ENCODE measurements around the gene OSTF1.

OSTF1 gene, protein sequence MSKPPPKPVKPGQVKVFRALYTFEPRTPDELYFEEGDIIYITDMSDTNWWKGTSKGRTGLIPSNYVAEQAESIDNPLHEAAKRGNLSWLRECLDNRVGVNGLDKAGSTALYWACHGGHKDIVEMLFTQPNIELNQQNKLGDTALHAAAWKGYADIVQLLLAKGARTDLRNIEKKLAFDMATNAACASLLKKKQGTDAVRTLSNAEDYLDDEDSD

DNA sequence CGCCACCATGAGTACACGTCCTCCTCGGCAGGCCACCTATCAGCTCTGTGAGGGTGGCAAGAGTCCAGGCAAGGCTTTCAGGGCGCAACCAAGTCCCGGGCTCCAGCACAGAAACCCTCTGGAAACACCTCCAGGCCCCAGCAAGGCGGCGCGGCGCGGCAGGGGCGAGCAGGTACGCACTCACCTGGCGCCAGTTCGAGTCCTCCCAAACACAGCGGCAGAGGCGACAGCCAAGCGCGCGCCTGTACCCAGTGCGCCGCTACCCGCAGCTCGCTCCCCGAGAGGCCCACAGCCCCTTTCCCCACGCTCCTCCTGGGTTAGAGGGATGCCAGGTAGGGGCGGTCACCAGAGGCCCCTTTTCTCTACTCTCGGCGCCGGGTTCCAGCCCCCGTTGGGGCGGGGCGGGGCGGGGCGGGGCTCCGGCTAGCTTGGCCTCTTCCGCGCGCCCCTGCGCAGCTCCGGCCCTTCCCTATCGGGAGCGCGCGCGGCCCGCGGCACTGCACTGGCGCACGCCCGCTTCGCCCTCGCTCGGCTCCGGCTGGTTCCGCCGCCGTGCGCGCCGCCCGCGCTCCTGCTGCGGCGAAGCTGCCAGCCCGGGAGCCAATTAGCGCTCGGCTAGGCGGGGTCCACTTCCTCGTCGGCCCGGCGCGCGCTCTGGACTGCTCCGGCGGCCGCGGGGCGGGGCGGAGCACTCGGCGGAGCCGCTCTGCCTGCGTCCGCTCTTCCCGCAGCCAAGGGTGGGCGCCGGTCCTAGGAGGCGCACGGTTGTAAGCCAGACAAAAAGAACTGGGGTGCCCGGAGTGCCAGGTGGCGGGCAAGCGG is at the start of gene OSTF1, which contains the start of gene NMRK1:
TSS of gene OSTF1 (plus strand) at position 691 of the 822 bp plus-strand sequence. CDS start 179 bp downstream, outside the sequence.
TSS of gene NMRK1 (minus strand) at position 332 of the 822 bp plus-strand sequence. CDS start 5,040 bp downstream, outside the sequence.
- Histone ChIP-seq H3K27me3 (ENCODE audit: insufficient read depth, insufficient read length) (peaks cover 4% of the 10 kb centered on the region), H3K36me3 (ENCODE audit: insufficient read depth, insufficient read length, low read length) (no peaks in the 10 kb centered on the region), H3K4me3 (ENCODE audit: insufficient read length, low read depth) (peak within 1 kb of the TSS; percentile 83), H3K9me3 (ENCODE audit: insufficient read depth, low read length) (no peaks in the 10 kb centered on the region), H3K9ac (ENCODE audit: insufficient read length, low read depth) (peak within 1 kb of the TSS; percentile 83), H3K4me1 (ENCODE audit: insufficient read depth, insufficient read length) (peaks cover 3% of the 10 kb centered on the region)
- TF ChIP-seq YY1 (IDR thresholded peaks at IDR 0.05; ENCODE audit: insufficient read depth, insufficient read length) (no peak), ZNF274 (IDR thresholded peaks at IDR 0.05; ENCODE audit: low read depth, low read length) (no peak), SUZ12 (IDR thresholded peaks at IDR 0.05; ENCODE audit: extremely low read depth, insufficient read depth, insufficient read length) (no peak)
- DNase-seq (ENCODE audit: low read depth, low spot score) = peak; percentile 90

DNA sequence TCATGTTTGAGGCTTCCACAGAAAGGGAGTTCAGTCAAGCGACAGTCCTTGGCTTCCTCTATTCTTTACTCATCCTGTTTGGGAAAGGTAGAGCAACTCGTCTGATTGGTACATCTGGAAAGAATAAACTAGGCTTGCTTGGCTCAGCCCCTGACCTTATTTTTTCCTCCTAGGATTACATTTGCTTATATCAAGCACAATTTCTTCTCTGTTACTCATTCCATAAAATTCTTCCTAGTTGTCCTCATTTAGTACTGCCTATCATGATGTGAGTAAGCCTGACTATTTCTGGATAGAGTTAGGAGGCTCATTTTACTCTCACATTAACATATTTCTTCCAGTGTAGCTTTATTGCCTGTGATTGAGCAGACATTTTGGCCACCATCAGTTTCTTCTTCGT is 49.3 kb upstream of the OSTF1 start:
- Histone ChIP-seq H3K4me3 (ENCODE audit: insufficient read length, low read depth) (no peak overlapping the region), H3K4me1 (ENCODE audit: insufficient read depth, insufficient read length) (no peaks in the 10 kb centered on the region), H3K36me3 (ENCODE audit: insufficient read depth, insufficient read length, low read length) (no peaks in the 10 kb centered on the region), H3K9ac (ENCODE audit: insufficient read length, low read depth) (no peak overlapping the region), H3K9me3 (ENCODE audit: insufficient read depth, low read length) (no peaks in the 10 kb centered on the region), H3K27me3 (ENCODE audit: insufficient read depth, insufficient read length) (no peaks in the 10 kb centered on the region)
- no peak for TF ChIP-seq YY1 (IDR thresholded peaks at IDR 0.05; ENCODE audit: insufficient read depth, insufficient read length)
- no peak for TF ChIP-seq ZNF274 (IDR thresholded peaks at IDR 0.05; ENCODE audit: low read depth, low read length)
- TF ChIP-seq SUZ12 (IDR thresholded peaks at IDR 0.05; ENCODE audit: extremely low read depth, insufficient read depth, insufficient read length) = no peak
- DNase-seq (ENCODE audit: low read depth, low spot score) = no peak

DNA sequence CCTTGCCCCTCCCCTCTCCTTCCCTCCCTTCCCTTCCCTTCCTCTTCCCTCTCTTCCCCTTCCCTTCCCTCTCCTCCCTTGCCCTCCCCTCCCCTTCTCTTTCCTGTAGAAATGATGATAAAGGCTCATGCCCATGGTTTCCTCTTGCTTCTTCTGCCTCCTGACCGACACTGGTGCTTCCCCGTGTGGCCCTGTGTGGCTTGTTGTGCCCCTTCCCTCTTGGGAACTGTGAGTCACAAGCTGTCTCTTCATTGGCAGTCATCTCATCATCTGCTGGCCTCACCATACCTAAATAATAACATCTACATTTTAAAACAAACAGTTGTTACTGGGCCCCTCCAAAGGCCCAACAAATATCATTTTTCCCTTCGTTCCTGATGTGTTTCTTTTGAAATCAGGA is 48.5 kb upstream of the OSTF1 start:
- TF ChIP-seq ZNF274 (IDR thresholded peaks at IDR 0.05; ENCODE audit: low read depth, low read length) = no peak
- TF ChIP-seq YY1 (IDR thresholded peaks at IDR 0.05; ENCODE audit: insufficient read depth, insufficient read length) = no peak
- no peak for TF ChIP-seq SUZ12 (IDR thresholded peaks at IDR 0.05; ENCODE audit: extremely low read depth, insufficient read depth, insufficient read length)
- Histone ChIP-seq H3K27me3 (ENCODE audit: insufficient read depth, insufficient read length) (no peaks in the 10 kb centered on the region), H3K36me3 (ENCODE audit: insufficient read depth, insufficient read length, low read length) (no peaks in the 10 kb centered on the region), H3K4me1 (ENCODE audit: insufficient read depth, insufficient read length) (no peaks in the 10 kb centered on the region), H3K9ac (ENCODE audit: insufficient read length, low read depth) (no peak overlapping the region), H3K4me3 (ENCODE audit: insufficient read length, low read depth) (no peak overlapping the region), H3K9me3 (ENCODE audit: insufficient read depth, low read length) (no peaks in the 10 kb centered on the region)
- DNase-seq (ENCODE audit: low read depth, low spot score) = no peak

DNA sequence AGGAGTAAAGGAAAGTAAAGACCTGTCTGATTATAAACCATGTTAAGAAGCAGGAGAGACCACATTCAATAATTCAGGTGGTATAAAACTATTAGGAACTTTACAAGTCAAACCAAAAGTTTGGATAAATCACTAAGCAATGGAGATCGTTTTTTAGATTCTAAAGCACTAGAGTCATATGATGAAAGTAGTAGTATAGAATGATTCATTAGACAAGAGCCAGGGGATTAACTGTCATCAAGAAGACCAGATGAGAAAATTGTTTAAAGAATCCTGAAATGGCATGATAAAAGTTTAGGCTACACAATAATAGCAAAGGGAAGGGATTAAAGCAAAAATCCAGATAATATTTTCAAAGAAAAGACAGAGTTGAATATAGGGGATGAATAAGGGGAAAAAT is 47.3 kb upstream of the OSTF1 start:
- Histone ChIP-seq H3K4me1 (ENCODE audit: insufficient read depth, insufficient read length) (no peaks in the 10 kb centered on the region), H3K36me3 (ENCODE audit: insufficient read depth, insufficient read length, low read length) (no peaks in the 10 kb centered on the region), H3K4me3 (ENCODE audit: insufficient read length, low read depth) (no peak overlapping the region), H3K27me3 (ENCODE audit: insufficient read depth, insufficient read length) (no peaks in the 10 kb centered on the region), H3K9ac (ENCODE audit: insufficient read length, low read depth) (no peak overlapping the region), H3K9me3 (ENCODE audit: insufficient read depth, low read length) (no peaks in the 10 kb centered on the region)
- TF ChIP-seq SUZ12 (IDR thresholded peaks at IDR 0.05; ENCODE audit: extremely low read depth, insufficient read depth, insufficient read length) = no peak
- no peak for TF ChIP-seq YY1 (IDR thresholded peaks at IDR 0.05; ENCODE audit: insufficient read depth, insufficient read length)
- TF ChIP-seq ZNF274 (IDR thresholded peaks at IDR 0.05; ENCODE audit: low read depth, low read length) = no peak
- DNase-seq (ENCODE audit: low read depth, low spot score) = no peak

DNA sequence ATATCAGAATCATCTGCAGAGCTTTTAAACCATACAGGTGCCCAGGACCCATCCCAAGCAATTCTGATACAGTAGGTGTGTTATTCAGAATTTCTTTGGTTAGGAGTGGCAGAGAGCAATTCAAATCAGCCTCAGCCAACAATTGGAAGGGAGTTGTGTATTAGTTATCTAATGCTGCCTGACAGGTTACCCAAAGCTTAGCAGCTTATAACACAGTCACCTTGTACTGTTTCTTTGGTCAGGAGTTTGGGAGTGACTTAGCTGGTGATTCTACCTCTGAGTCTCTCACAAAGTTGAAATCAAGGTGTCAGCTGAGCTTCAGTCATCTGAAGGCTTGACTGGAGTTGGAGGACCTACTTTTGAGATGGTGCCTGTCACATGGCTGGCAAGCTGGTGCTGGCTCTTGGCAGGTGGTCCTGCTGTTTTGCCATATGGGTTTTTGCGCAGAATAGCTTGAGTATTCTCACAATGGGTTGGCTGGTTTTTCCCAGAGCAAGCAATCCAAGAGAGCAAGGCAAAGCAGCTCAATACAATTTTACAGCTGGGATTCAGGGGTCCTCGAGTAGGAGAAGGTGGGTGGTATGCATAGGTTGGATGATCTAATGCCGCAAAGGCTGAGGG is 41.5 kb upstream of the OSTF1 start:
- TF ChIP-seq SUZ12 (IDR thresholded peaks at IDR 0.05; ENCODE audit: extremely low read depth, insufficient read depth, insufficient read length) (no peak), YY1 (IDR thresholded peaks at IDR 0.05; ENCODE audit: insufficient read depth, insufficient read length) (no peak), ZNF274 (IDR thresholded peaks at IDR 0.05; ENCODE audit: low read depth, low read length) (no peak)
- DNase-seq (ENCODE audit: low read depth, low spot score) = no peak
- Histone ChIP-seq H3K4me3 (ENCODE audit: insufficient read length, low read depth) (no peak overlapping the region), H3K9ac (ENCODE audit: insufficient read length, low read depth) (no peak overlapping the region), H3K9me3 (ENCODE audit: insufficient read depth, low read length) (no peaks in the 10 kb centered on the region), H3K4me1 (ENCODE audit: insufficient read depth, insufficient read length) (no peaks in the 10 kb centered on the region), H3K36me3 (ENCODE audit: insufficient read depth, insufficient read length, low read length) (no peaks in the 10 kb centered on the region), H3K27me3 (ENCODE audit: insufficient read depth, insufficient read length) (no peaks in the 10 kb centered on the region)

DNA sequence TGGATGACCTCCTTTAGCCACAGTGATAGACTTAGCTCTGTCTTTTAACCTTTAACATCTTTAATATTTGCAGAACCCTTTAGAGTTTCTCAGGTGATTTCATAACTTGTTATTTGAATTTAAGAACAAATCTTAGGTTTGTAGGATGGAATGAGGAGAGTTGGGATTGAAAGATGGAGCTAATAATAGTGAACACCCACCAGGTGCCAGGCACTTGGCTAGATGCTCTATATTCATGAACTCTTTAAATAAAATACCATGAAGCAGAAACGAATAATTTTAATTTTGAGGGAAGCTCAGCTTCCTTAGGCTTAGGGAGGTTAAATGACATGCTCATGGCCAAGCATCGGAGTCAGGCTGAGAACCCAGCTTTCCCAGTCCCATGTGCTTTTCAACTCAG is 40.8 kb upstream of the OSTF1 start:
- no peak overlapping the region for H3K9ac ChIP-seq (ENCODE audit: insufficient read length, low read depth)
- no peak overlapping the region for H3K4me3 ChIP-seq (ENCODE audit: insufficient read length, low read depth)
- no peak for TF ChIP-seq YY1 (IDR thresholded peaks at IDR 0.05; ENCODE audit: insufficient read depth, insufficient read length)
- TF ChIP-seq SUZ12 (IDR thresholded peaks at IDR 0.05; ENCODE audit: extremely low read depth, insufficient read depth, insufficient read length) = no peak
- no peak for TF ChIP-seq ZNF274 (IDR thresholded peaks at IDR 0.05; ENCODE audit: low read depth, low read length)
- H3K27me3 ChIP-seq (ENCODE audit: insufficient read depth, insufficient read length) = no peaks in the 10 kb centered on the region
- no peaks in the 10 kb centered on the region for H3K36me3 ChIP-seq (ENCODE audit: insufficient read depth, insufficient read length, low read length)
- DNase-seq (ENCODE audit: low read depth, low spot score) = no peak
- H3K9me3 ChIP-seq (ENCODE audit: insufficient read depth, low read length) = no peaks in the 10 kb centered on the region
- no peaks in the 10 kb centered on the region for H3K4me1 ChIP-seq (ENCODE audit: insufficient read depth, insufficient read length)

- Histone ChIP-seq H3K27me3 (ENCODE audit: insufficient read depth, insufficient read length) (no peaks in the 10 kb centered on the region), H3K9me3 (ENCODE audit: insufficient read depth, low read length) (peaks cover 1% of the 10 kb centered on the region; the same call in 1 of the 2 replicates), H3K9ac (ENCODE audit: insufficient read length, low read depth) (no peak overlapping the region), H3K36me3 (ENCODE audit: insufficient read depth, insufficient read length, low read length) (no peaks in the 10 kb centered on the region), H3K4me3 (ENCODE audit: insufficient read length, low read depth) (no peak overlapping the region), H3K4me1 (ENCODE audit: insufficient read depth, insufficient read length) (no peaks in the 10 kb centered on the region)
- DNase-seq (ENCODE audit: low read depth, low spot score) = no peak
- TF ChIP-seq ZNF274 (IDR thresholded peaks at IDR 0.05; ENCODE audit: low read depth, low read length) (no peak), YY1 (IDR thresholded peaks at IDR 0.05; ENCODE audit: insufficient read depth, insufficient read length) (no peak), SUZ12 (IDR thresholded peaks at IDR 0.05; ENCODE audit: extremely low read depth, insufficient read depth, insufficient read length) (no peak)
Observed at GRCh38 chr9:75051285-75051684, 37.0 kb upstream of the OSTF1 start.
